ENCODE measurements around the gene MOGAT3.
"Not testable (repeated sequence)": the region's sequence is repeated elsewhere in the genome, so short reads cannot be mapped to it uniquely, and the experiment has no call there.

MOGAT3 gene

GRCh38 chr7:101201695-101202602 is 1.1 kb upstream of the MOGAT3 start:
- DNase-seq: no peak

GRCh38 chr7:101200504-101200861 is 353 bp downstream of the MOGAT3 start:
- DNase-seq: no peak

GRCh38 chr7:101199522-101199921 is 1.3 kb downstream of the MOGAT3 start:
- not testable (repeated sequence) for DNase-seq

- no peak for DNase-seq
Measured at GRCh38 chr7:101198476-101198875, 2.4 kb downstream of the MOGAT3 start.

GRCh38 chr7:101197991-101198390 is 2.8 kb downstream of the MOGAT3 start:
- DNase-seq: no peak

GRCh38 chr7:101195884-101196283 is 5.0 kb downstream of the MOGAT3 start:
- no peak for DNase-seq

GRCh38 chr7:101189109-101189508 is 11.7 kb downstream of the MOGAT3 start:
- no peak for DNase-seq

GRCh38 chr7:101186844-101187428 is 13.9 kb downstream of the MOGAT3 start:
- DNase-seq: no peak

GRCh38 chr7:101186194-101186593 is 14.6 kb downstream of the MOGAT3 start:
- no peak for DNase-seq

- DNase-seq: no peak
Measured at GRCh38 chr7:101185258-101185839, 15.5 kb downstream of the MOGAT3 start.

- no peak for DNase-seq
Measured at GRCh38 chr7:101180130-101180755, 20.6 kb downstream of the MOGAT3 start, which contains the start of gene NAT16. NAT16 (minus strand) TSS chr7:101180293; CDS start chr7:101174807, 5,486 bp downstream.

GRCh38 chr7:101179713-101180112 is 21.1 kb downstream of the MOGAT3 start:
- DNase-seq: no peak

GRCh38 chr7:101179117-101179516 is 21.7 kb downstream of the MOGAT3 start:
- DNase-seq: no peak

GRCh38 chr7:101177644-101178043 is 23.2 kb downstream of the MOGAT3 start:
- DNase-seq: no peak

GRCh38 chr7:101175664-101176063 is 25.2 kb downstream of the MOGAT3 start:
- no peak for DNase-seq

- DNase-seq: no peak
Measured at GRCh38 chr7:101174322-101174854, 26.4 kb downstream of the MOGAT3 start.

- peak; percentile 51 for DNase-seq
Measured at GRCh38 chr7:101173752-101174244, 27.0 kb downstream of the MOGAT3 start.

- DNase-seq: no peak
Measured at GRCh38 chr7:101172854-101173751, 27.7 kb downstream of the MOGAT3 start.

- no peak for DNase-seq
Measured at GRCh38 chr7:101172005-101172853, 28.6 kb downstream of the MOGAT3 start.

GRCh38 chr7:101171442-101171837 is 29.4 kb downstream of the MOGAT3 start:
- no peak for DNase-seq
